Endothelial cell (in vitro differentiated cells): ENCODE measurements around the gene SEH1L. TPM values are rescaled to one million over a fixed set of nuclear protein-coding genes. Genes with fewer than 3 reads are reported as not detected.

Source experiments
- DNase-seq: peaks from one replicate; pipeline ENCODE4 v3.0.0; 2021; ENCODE audit warnings: low spot score
- H3K27ac Mint-ChIP-seq: one replicate; pipeline ENCODE4 v1.8.0; 2021; ENCODE audit warnings: mixed read lengths, inconsistent platforms; ENCODE audit not compliant: unreplicated experiment
- H3K27me3 Mint-ChIP-seq: one replicate; pipeline ENCODE4 v1.8.0; 2021; ENCODE audit warnings: mild to moderate bottlenecking, moderate library complexity, mixed read lengths, inconsistent platforms; ENCODE audit not compliant: unreplicated experiment
- H3K36me3 Mint-ChIP-seq: one replicate; pipeline ENCODE4 v1.8.0; 2021; ENCODE audit warnings: mild to moderate bottlenecking, low read depth, mixed read lengths, inconsistent platforms; ENCODE audit not compliant: unreplicated experiment
- H3K4me1 Mint-ChIP-seq: one replicate; pipeline ENCODE4 v1.8.0; 2021; ENCODE audit warnings: mild to moderate bottlenecking, mixed read lengths, inconsistent platforms; ENCODE audit not compliant: unreplicated experiment
- H3K4me3 Mint-ChIP-seq: one replicate; pipeline ENCODE4 v1.8.0; 2021; ENCODE audit warnings: mild to moderate bottlenecking, mixed read lengths, inconsistent platforms; ENCODE audit not compliant: unreplicated experiment
- H3K9me3 Mint-ChIP-seq: one replicate; pipeline ENCODE4 v1.8.0; 2021; ENCODE audit warnings: mixed read lengths, inconsistent platforms; ENCODE audit not compliant: unreplicated experiment
- total RNA-seq: library from RNA; stranded (reverse); fragmentation: NEBNext Ultra II Directional; extraction: Animal tissue kit (Norgen Biotek cat#: 25700); gene quantifications from one replicate; pipeline ENCODE4 v1.2.1, GENCODE V29; 2021; ENCODE audit not compliant: unreplicated experiment
- TF ChIP-seq, protein P1 (sequence below): fragments of 200-600 bp; sonication (generic); IDR thresholded peaks from one replicate; pipeline ENCODE4 v1.5.0; 2021; ENCODE audit warnings: antibody characterized with exemption; ENCODE audit not compliant: unreplicated experiment

The SEH1L gene
- total RNA-seq, 1 donor from 2014 or later, result 35.1 TPM

DNA sequence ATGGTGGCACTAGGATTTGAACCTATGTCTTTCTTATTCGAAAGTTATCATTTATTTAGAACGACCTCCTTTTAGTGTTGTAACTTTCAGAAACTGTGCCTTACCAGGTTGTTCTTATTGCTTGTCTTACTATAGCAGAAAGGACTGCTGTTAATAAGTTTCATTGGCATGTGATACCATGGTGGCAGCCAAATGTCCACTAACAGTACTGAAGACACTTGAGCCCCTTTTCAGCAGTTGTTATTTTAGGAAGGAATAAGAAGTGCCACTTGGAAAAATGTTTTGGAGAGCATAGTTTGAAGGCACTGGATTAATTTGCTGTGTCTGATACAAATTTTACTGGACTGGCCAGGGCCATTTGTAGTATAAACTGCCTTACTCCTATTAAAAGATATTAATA is 81.1 kb downstream of the SEH1L start:
- Mint-ChIP-seq H3K4me3 (no peak overlapping the region), H3K36me3 (peaks cover 13% of the 10 kb centered on the region), H3K27ac (no peak overlapping the region), H3K9me3 (no peaks in the 10 kb centered on the region), H3K27me3 (no peaks in the 10 kb centered on the region), H3K4me1 (peaks cover 6% of the 10 kb centered on the region)
- DNase-seq, result no peak
- TF ChIP-seq, protein P1, sequence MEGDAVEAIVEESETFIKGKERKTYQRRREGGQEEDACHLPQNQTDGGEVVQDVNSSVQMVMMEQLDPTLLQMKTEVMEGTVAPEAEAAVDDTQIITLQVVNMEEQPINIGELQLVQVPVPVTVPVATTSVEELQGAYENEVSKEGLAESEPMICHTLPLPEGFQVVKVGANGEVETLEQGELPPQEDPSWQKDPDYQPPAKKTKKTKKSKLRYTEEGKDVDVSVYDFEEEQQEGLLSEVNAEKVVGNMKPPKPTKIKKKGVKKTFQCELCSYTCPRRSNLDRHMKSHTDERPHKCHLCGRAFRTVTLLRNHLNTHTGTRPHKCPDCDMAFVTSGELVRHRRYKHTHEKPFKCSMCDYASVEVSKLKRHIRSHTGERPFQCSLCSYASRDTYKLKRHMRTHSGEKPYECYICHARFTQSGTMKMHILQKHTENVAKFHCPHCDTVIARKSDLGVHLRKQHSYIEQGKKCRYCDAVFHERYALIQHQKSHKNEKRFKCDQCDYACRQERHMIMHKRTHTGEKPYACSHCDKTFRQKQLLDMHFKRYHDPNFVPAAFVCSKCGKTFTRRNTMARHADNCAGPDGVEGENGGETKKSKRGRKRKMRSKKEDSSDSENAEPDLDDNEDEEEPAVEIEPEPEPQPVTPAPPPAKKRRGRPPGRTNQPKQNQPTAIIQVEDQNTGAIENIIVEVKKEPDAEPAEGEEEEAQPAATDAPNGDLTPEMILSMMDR, result no peak

DNA sequence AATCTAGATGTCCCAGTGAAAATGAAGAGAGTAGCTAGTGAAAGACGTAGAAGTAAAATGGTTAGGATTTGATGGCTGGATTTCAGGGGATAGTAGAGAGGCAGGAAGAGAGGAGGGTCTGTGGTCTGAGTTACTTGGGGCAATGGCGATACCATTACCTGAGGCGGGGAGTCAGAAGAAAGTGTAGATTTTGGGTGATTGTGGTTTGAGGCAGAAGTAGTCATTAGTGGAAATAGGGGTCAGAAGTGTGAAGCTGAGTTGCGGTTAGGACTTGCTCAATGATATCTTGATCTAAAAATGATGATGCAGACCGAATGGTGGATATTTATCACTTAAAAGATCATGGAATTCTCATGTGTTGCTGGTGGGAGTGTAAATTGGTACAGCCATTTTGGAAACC is 84.4 kb downstream of the SEH1L start:
- Mint-ChIP-seq H3K4me1 (no peaks in the 10 kb centered on the region), H3K4me3 (peak overlapping the region; percentile 12), H3K27me3 (no peaks in the 10 kb centered on the region), H3K27ac (peak overlapping the region; percentile 17), H3K36me3 (peaks cover 13% of the 10 kb centered on the region), H3K9me3 (no peaks in the 10 kb centered on the region)
- DNase-seq, result no peak
- TF ChIP-seq, protein P1, result no peak

GRCh38 chr18:13035249-13035914 is 87.6 kb downstream of the SEH1L start:
- Mint-ChIP-seq H3K4me3 (no peak overlapping the region), H3K27ac (no peak overlapping the region), H3K9me3 (no peaks in the 10 kb centered on the region), H3K27me3 (peaks cover 3% of the 10 kb centered on the region), H3K4me1 (no peaks in the 10 kb centered on the region), H3K36me3 (peaks cover 21% of the 10 kb centered on the region)
- TF ChIP-seq, protein P1, result no peak
- DNase-seq, result no peak

DNA sequence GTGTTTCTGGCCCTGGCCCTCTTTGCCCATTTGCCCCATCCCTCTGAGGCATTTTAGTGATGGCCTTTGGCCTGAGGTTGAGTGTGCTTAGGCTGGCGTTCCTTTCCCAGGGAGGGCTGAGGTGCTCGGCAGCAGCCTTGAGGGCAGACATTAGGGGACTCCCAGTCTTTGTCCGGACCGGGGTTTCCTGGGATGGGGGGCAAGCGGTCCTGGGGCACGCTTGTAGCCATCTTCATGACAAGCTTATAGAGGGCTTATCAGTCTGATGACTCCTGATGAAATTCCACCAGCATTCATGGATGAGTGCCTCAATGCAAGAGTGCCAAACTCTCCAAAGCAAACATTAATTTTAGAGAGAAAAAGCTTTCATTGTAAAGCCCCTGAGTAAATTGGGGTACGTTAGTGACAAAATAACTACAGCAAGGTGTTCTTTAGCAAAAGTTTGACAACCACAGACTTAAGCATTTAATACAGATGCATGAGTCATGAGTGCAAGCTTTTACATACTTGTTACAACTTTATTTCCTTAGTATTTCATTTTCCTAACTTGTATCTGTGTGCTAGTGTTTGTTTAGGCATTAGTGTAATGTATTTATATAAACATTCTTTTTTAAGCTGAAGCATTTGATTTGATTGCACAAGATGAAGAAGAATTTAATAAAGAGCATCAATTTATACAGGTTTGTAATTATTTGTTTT is 89.0 kb downstream of the SEH1L start:
- no peak for DNase-seq
- TF ChIP-seq, protein P1, result no peak
- H3K27ac Mint-ChIP-seq, result no peak overlapping the region
- peaks cover 13% of the 10 kb centered on the region for H3K36me3 Mint-ChIP-seq
- no peaks in the 10 kb centered on the region for H3K4me1 Mint-ChIP-seq
- peaks cover 3% of the 10 kb centered on the region for H3K27me3 Mint-ChIP-seq
- H3K4me3 Mint-ChIP-seq, result no peak overlapping the region
- H3K9me3 Mint-ChIP-seq, result no peaks in the 10 kb centered on the region

Other genes with a start within 250 kb of the SEH1L start
- 9.3 TPM for gene CEP76, start 245.3 kb upstream of the SEH1L start, total RNA-seq
- gene PSMG2, start 245.0 kb upstream of the SEH1L start, total RNA-seq, result 70.4 TPM
- gene PTPN2, start 63.8 kb upstream of the SEH1L start, total RNA-seq, result 23.9 TPM
- gene CEP192, start 43.4 kb downstream of the SEH1L start, total RNA-seq, result 23.2 TPM